ENCODE results near the gene WDFY4. TPM values are rescaled to one million over a fixed set of nuclear protein-coding genes. Genes with fewer than 3 reads are reported as not detected.

Gene WDFY4
- total RNA-seq, 1 experiment from 2014 or later = not detected

- H3K36me3 Mint-ChIP-seq (ENCODE audit: insufficient read depth in 1 of 3, low read depth in 3 of 3) = no peaks in the 10 kb centered on the region
- no peak overlapping the region for H3K9ac ChIP-seq (ENCODE audit: extremely low read depth, insufficient read length, low read length)
- no peaks in the 10 kb centered on the region for H3K79me2 ChIP-seq (ENCODE audit: insufficient read depth, low read length)
- no peak overlapping the region for H4K5ac ChIP-seq (ENCODE audit: insufficient read length, low read depth, low read length)
- H3K79me1 ChIP-seq (ENCODE audit: insufficient read depth, low read depth, low read length, poor library complexity, severe bottlenecking) = no peaks in the 10 kb centered on the region
- H3K14ac ChIP-seq (ENCODE audit: insufficient read depth, low read length) = no peak overlapping the region; the same call in 1 of the 2 replicates
- H3K27ac Mint-ChIP-seq = no peak overlapping the region
- H3K27me3 Mint-ChIP-seq (ENCODE audit: low read depth) = peaks cover 2% of the 10 kb centered on the region; the same call in 1 of the 2 replicates
- H3K4ac ChIP-seq (ENCODE audit: low read depth, low read length) = no peak overlapping the region
- no peak overlapping the region for H3K18ac ChIP-seq (ENCODE audit: insufficient read length, low read depth, low read length)
- no peaks in the 10 kb centered on the region for H3K23me2 ChIP-seq (ENCODE audit: insufficient read length, low read depth, low read length, poor library complexity, severe bottlenecking)
- no peaks in the 10 kb centered on the region for H3K9me3 ChIP-seq (ENCODE audit: control insufficient read depth, low read depth, low read length)
- no peak overlapping the region for H3K56ac ChIP-seq (ENCODE audit: insufficient read length, low read depth, low read length)
- no peaks in the 10 kb centered on the region for H4K20me1 ChIP-seq (ENCODE audit: control insufficient read depth, insufficient read depth, insufficient read length)
- no peak overlapping the region for H3T11ph ChIP-seq (ENCODE audit: low read length)
- no peak overlapping the region for H3K4me2 ChIP-seq (ENCODE audit: insufficient read depth, insufficient read length, low read length)
- no peak overlapping the region for H2AFZ ChIP-seq (ENCODE audit: low read length)
- H2BK5ac ChIP-seq (ENCODE audit: insufficient read length, low read length) = no peak overlapping the region
- H3K4me1 ChIP-seq (ENCODE audit: insufficient read depth, low read length) = no peaks in the 10 kb centered on the region
- no peak overlapping the region for H2BK20ac ChIP-seq (ENCODE audit: low read depth, low read length, poor library complexity, severe bottlenecking)
- H3K4me3 Mint-ChIP-seq = no peak overlapping the region
- WGBS (ENCODE audit: extremely low coverage, insufficient read length, low lambda C conversion rate) = no CpG with 5 or more reads among the region's 2 CpGs
- no peak overlapping the region for H2AK5ac ChIP-seq (ENCODE audit: insufficient read length, low read length)
- no peaks in the 10 kb centered on the region for H3K9me3 Mint-ChIP-seq
- H3K23ac ChIP-seq (ENCODE audit: insufficient read length, low read depth, low read length) = no peak overlapping the region
- H3K27me3 ChIP-seq (ENCODE audit: insufficient read depth, low read length) = no peaks in the 10 kb centered on the region
- H2BK12ac ChIP-seq (ENCODE audit: insufficient read length, low read depth, low read length) = no peak overlapping the region
- TF ChIP-seq CTCF (conservative IDR thresholded peaks at IDR 0.05) = no peak
- no peak overlapping the region for H2BK15ac ChIP-seq (ENCODE audit: low read depth, low read length)
- no peak for DNase-seq
- peaks cover 7 to 8% of the 10 kb centered on the region in 2 experiments; a peak in 3 of 4 replicates for H3K4me1 Mint-ChIP-seq
- no peak overlapping the region for H2BK120ac ChIP-seq (ENCODE audit: low read depth, low read length, poor library complexity, severe bottlenecking)
- H4K91ac ChIP-seq (ENCODE audit: insufficient read length, low read depth, low read length) = no peak overlapping the region
- no peak overlapping the region for H3K27ac ChIP-seq (ENCODE audit: insufficient read length, low read depth, low read length)
- H4K8ac ChIP-seq (replicated peaks; ENCODE audit: insufficient read length, low read depth, low read length) = no peak overlapping the region
Observed at GRCh38 chr10:48999346-48999745, 314.7 kb downstream of the WDFY4 start.

Data from H9 (cell line).